Frontal cortex (tissue), 4 donors: ENCODE measurements around the gene CELF2. TPM values are rescaled to one million over a fixed set of nuclear protein-coding genes. Genes with fewer than 3 reads are reported as not detected.
"Not testable (repeated sequence)": the region's sequence is repeated elsewhere in the genome, so short reads cannot be mapped to it uniquely, and the experiment has no call there.

Experiments used
- DNase-seq, 2 donors: peaks; one replicate each; pipeline ENCODE4 v3.0.0; 2012; ENCODE audit warnings: low spot score in 2 of 2
- FAIRE-seq: peaks from 2 replicates; lab custom pipeline; 2012; peaks lifted over from hg19 to GRCh38; lab: Jason Lieb, UNC
- total RNA-seq: library from RNA; depleted of rRNA; stranded (reverse); fragments of >200 nt; gene quantifications from one replicate; pipeline ENCODE4 v1.2.3, GENCODE V29; 2014
- donor health status: control.
- donor health status: control.
- donor health status: control.

Gene CELF2
- total RNA-seq, 1 donor from 2014 or later: 129 TPM

DNA sequence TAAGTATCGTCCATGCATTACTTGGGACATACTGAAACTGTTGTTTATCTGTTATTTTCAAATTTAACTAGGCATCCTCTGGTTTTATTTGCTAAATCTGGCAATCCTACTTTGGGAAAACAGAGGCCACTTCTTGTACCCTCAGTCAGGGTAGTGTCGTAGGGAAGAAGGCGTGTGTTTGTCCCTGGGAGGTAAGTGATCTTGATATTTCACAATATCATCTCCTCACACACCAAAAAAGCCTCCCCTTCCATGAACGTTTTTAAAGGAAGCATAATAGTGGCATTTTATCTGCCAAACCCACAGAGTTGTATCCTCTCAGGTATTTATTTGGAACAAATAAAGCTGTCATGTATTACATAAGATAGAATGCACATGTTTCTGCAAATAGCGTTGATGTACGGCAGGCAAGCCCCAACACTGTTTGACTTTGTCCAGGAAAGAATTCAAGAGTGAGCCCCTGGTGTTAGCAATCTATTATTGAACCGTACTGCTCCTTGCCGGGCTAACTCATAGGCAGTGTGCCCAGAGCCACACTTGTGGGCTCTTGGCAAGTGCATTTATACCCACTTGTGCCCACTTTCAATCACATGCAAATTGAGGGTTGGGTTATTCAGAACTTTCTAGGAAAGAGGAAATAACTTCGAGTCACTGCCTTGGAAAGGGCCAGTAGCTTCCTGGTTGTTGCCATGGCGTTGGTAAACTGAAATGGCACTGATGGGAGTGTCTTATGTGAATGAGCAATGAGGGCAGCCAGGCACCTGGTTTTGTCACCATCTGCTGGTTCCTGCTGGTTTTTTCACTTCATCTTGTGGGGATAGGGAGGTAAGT, 327.8 kb downstream of the CELF2 start:
- no peak for FAIRE-seq
- DNase-seq: no peak

DNA sequence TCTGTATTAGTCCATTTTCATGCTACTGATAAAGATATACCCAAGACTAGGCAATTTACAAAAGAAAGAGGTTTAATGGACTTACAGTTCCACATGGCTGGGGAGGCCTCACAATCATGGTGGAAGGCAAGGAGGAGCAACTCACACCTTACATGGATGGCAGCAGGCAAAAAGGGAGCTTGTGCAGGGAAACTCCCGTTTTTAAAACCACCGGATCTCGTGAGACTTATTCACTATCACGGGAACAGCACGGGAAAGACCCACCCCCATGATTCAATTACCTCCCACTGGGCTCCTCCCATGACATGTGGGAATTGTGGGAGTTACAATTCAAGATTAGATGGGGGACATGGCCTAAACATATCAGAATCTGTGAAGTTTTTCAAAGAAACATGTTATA, 329.9 kb downstream of the CELF2 start:
- not testable (repeated sequence) for FAIRE-seq, DNase-seq

GRCh38 chr10:11351801-11352200, 334.1 kb downstream of the CELF2 start:
- FAIRE-seq (no peak), DNase-seq (no peak)

GRCh38 chr10:11353006-11353896, 335.6 kb downstream of the CELF2 start:
- DNase-seq (no peak), FAIRE-seq (no peak)

- no peak for FAIRE-seq
Measured at GRCh38 chr10:11354823-11355222, 337.2 kb downstream of the CELF2 start.

DNA sequence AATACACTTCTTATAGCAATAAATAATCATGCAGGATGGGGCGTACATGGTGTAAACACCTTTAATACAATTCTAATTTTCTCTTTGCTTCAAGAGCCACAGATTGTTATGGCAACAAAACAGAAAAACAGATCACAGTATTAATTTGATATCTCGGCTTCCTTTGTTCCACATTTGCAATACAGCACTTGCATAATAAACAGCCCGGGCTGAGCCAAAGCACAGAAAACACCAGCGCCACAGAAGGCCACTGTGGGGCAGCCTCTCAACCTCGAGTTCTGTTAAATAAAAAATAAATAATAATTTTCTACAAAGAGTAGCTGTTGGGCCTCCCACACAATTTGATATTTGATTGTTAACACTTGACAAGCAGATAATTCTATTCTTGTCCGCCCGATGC, 337.9 kb downstream of the CELF2 start:
- FAIRE-seq (no peak), DNase-seq (no peak)

More at GRCh38 chr10:11354823-11355222, 337.2 kb downstream of the CELF2 start:
- no peak for DNase-seq

DNA sequence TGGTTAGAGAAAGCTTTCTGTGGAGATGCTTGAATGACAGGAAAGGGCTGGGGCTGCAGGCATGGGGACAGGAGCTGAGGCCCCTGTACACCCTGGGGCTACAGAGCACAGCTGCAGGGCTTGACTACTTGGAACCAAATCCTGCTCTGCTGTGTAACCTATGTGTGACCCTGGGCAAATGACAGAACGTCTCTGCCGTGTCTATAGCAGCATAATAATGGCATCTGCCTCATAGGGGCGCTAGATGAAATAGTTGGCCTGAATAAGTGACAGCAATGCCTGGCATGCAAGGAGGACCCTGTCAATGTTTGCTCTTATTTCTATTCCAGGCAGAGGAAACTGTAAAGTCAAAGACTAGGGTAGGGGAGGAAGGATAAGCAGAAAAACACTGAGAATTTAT, 339.8 kb downstream of the CELF2 start:
- DNase-seq (no peak), FAIRE-seq (no peak)

DNA sequence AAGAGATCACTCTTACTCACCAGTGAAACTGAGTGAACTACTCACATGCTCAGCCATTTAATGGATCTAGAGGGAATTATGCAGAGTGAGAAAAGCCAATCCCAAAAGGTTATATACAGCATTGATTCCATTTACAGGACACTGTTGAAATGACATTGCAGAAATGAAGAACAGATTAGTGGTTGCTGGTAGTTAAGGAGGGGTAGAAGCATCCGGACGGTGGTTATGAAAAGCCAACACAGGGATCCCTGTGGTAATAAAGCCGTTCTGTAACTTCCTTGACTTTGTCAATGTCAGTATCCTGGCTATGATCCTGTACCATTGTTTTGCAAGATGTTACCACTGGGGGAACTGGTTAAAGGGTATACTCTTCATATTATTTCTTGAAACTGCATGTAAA, 340.3 kb downstream of the CELF2 start:
- no peak for FAIRE-seq
- no peak for DNase-seq

GRCh38 chr10:11358923-11359575, 341.4 kb downstream of the CELF2 start:
- no peak for DNase-seq
- no peak for FAIRE-seq

DNA sequence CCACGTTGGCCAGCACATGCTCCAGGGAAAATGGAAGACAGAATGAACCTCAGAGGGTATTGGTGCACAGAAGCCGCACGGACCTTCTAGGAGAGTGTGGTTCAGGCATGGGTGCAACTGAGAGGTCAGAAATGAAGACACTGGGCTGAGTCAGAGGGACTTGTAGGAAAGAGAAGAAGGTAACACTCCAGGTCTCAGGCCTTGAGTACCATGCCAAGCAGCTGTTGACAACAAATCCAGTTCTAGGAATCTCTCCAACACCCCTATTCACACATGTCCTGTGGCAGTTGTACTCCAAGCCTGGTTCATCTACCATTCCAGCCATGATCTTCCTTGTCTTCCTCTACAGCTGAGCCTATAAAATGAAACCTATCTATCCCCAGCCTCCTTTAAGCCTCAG, 342.2 kb downstream of the CELF2 start:
- DNase-seq (no peak), FAIRE-seq (no peak)

- DNase-seq: no peak
- no peak for FAIRE-seq
Measured at GRCh38 chr10:11363497-11363896, 345.8 kb downstream of the CELF2 start.

DNA sequence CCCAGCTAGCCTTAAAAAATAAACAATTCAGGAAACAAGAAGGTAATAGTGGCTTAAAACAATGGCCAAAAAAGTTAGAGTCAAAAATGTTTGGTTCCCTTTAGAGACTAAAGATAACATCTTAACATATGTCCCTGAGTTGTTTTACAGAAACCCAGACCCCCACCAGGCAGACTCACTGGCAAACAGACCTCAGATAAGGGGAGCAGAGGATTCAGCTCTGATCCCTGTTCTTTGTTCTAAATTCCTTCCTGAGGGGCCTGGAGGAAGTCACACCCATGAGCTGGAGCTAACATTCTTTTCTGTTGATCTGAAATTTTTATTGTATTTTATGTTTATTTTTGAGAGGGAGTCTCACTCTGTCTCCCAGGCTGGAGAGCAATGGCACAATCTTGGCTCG, 346.6 kb downstream of the CELF2 start:
- DNase-seq (no peak), FAIRE-seq (no peak)

DNA sequence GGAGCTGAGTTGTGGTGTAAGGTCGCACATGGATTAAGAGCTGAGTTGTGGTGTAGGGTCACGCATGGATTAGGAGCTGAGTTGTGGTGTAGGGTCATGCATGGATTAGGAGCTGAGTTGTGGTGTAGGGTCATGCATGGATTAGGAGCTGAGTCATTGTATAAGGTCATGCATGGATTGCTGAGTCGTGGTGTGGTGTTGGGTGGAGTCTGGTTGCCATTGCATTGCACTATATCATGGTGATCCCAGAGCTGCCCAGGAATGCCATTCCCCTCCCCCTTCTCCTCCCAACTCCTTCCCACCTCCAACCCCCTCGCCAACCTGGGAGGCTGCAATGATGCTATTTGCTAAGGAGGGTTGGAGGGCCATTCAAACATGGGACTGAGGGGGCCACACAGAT, 349.2 kb downstream of the CELF2 start:
- FAIRE-seq: not testable (repeated sequence)

DNA sequence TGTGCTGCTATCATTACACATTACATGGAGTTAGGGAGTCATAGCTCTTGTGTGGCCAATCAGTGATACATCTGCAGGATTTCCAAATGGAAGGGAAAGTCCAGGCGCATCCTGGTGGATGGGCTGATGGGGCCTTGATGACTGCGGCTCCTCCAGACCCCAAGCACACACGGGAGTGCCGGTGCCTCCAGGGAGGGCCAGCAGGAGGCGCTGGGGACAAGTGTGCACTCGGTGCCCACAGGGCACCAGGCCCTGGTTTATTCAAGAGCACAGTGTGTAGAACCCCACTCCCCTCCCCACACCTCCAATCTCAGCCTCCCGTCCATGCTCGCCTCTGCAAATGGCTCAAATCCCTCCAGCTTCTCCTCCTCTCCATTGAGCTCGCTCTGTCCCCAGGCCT, 349.8 kb downstream of the CELF2 start:
- FAIRE-seq (no peak), DNase-seq (no peak)

More for the DNA sequence above, 349.2 kb downstream of the CELF2 start:
- not testable (repeated sequence) for DNase-seq

GRCh38 chr10:11373717-11374171, 356.1 kb downstream of the CELF2 start:
- DNase-seq (no peak), FAIRE-seq (no peak)

GRCh38 chr10:11377267-11377666, 359.6 kb downstream of the CELF2 start:
- DNase-seq (no peak), FAIRE-seq (no peak)

DNA sequence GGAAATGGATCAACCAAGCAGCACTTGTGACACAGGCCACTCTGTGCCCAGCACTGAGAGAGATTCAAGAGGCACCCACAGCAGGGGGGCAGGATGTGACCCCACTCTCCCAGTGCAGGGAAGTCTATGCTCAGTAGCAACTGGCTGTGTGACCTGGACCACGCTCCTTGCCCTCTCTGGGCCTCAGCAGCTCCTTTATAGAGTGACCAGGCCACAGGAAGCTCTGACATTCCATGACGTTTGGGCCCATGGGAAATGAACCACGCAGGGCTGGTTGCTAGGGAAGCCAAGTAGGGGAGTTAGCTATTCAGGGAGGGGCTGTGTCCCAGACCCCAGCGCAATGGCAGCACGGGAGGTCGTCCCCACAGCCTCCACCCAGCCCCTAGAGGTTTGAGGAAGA, 361.2 kb downstream of the CELF2 start:
- DNase-seq (no peak), FAIRE-seq (no peak)

GRCh38 chr10:11379771-11380170, 362.1 kb downstream of the CELF2 start:
- FAIRE-seq (no peak), DNase-seq (no peak)

DNA sequence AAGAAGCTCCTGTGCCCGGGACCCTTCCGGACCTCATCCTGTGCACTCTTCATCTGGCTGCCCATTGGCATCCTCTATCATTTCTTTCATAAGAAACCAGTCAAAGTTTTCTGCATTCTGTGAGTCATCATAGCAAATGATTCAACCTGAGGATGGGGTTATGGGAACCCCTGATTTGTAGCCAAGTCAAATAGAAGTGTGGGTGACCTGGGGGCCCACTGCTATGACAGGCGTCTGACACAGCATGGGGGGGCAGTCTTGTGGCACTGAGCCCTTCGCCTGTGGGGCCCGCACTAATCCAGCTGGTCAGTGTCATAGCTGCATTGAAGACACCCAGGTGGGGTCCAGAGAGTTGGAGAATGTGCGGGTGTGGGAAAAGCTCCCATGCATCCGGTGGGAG, 363.4 kb downstream of the CELF2 start:
- FAIRE-seq (no peak), DNase-seq (no peak)

GRCh38 chr10:11381511-11381910, 363.8 kb downstream of the CELF2 start:
- DNase-seq (no peak), FAIRE-seq (no peak)
